OCI-LY7 (cell line): ENCODE results near the gene ABCB9.

Experiments
- CTCF ChIP-seq: fragments of 200-600 bp; sonication (generic); conservative IDR thresholded peaks from 2 replicates; pipeline ENCODE4 v1.5.1; 2014; ENCODE audit warnings: mild to moderate bottlenecking, antibody characterized with exemption, low read length, moderate library complexity, mixed read lengths
- EZH2phosphoT487 ChIP-seq: fragments of 200-600 bp; sonication (generic); IDR thresholded peaks from 2 replicates; pipeline ENCODE4 v1.6.1; 2018; ENCODE audit warnings: low read depth, borderline replicate concordance, mild to moderate bottlenecking, mixed run types, antibody characterized with exemption, low read length, moderate library complexity, mixed read lengths

DNA sequence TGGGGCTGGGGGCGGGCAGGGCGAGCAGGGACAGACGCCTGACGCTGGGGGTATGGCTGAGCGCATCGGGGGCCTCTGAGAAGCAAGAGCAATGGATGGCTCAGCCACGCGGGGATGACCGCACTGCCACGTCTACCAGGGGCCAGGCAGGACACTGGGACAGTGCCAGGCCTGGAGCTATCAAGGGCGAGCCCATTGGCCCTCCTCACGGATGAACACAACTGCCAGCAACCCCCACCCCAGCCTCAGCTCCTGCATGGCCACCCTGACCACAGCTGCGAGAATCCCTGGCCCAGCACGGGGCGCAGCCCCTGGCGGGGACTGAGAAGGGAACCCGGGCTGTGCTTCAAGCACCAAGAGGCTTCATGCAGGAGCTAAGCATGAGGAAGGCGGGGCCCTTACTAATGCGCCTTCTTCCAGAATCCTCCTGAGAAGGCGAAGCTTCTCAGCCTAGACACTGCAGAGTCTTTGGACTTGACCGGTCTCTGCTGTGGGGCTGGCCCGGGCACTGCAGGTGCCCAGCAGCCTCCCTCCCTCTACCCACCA, 23.7 kb upstream of the ABCB9 start:
- TF ChIP-seq EZH2phosphoT487 (no peak), CTCF (no peak)
